Nephron (organoid): ENCODE measurements around the gene PIH1D1.

Source experiments
- H3K27ac Mint-ChIP-seq, 3 experiments: 2 replicates each; pipeline ENCODE4 v1.8.0; 2020; ENCODE audit warnings: mixed read lengths in 3 of 3, mild to moderate bottlenecking in 2 of 3, moderate library complexity in 1 of 3
- H3K27me3 Mint-ChIP-seq: 2 replicates; pipeline ENCODE4 v1.8.0; 2021; ENCODE audit warnings: low read depth, mild to moderate bottlenecking, moderate library complexity, mixed read lengths
- H3K36me3 Mint-ChIP-seq: 2 replicates; pipeline ENCODE4 v1.8.0; 2020; ENCODE audit warnings: low read depth, mixed read lengths
- H3K4me1 Mint-ChIP-seq: 2 replicates; pipeline ENCODE4 v1.8.0; 2020; ENCODE audit warnings: mixed read lengths
- H3K4me3 Mint-ChIP-seq, 3 experiments: 2 replicates each; pipeline ENCODE4 v1.8.0; 2020; ENCODE audit warnings: mild to moderate bottlenecking in 3 of 3, mixed read lengths in 3 of 3, moderate library complexity in 2 of 3
- H3K9me3 Mint-ChIP-seq: 2 replicates; pipeline ENCODE4 v1.8.0; 2020; ENCODE audit warnings: mixed read lengths
- TF ChIP-seq, protein P1 (sequence below), 3 experiments: fragments of 200-600 bp; sonication (generic); IDR thresholded peaks; one replicate each; pipeline ENCODE4 v1.5.0; 2021; ENCODE audit warnings: antibody characterized with exemption in 3 of 3; ENCODE audit not compliant: unreplicated experiment in 3 of 3

PIH1D1 gene

GRCh38 chr19:49403404-49404187, 48.0 kb downstream of the PIH1D1 start:
- Mint-ChIP-seq H3K27ac (peak overlapping the region; percentile 89 to 99 (median 97)), H3K4me3 (peak overlapping the region in 2 of 3 experiments; percentile 27 to 64), H3K9me3 (no peaks in the 10 kb centered on the region), H3K27me3 (peaks cover 9% of the 10 kb centered on the region), H3K4me1 (peaks cover 31% of the 10 kb centered on the region), H3K36me3 (no peaks in the 10 kb centered on the region)
- TF ChIP-seq, protein P1, sequence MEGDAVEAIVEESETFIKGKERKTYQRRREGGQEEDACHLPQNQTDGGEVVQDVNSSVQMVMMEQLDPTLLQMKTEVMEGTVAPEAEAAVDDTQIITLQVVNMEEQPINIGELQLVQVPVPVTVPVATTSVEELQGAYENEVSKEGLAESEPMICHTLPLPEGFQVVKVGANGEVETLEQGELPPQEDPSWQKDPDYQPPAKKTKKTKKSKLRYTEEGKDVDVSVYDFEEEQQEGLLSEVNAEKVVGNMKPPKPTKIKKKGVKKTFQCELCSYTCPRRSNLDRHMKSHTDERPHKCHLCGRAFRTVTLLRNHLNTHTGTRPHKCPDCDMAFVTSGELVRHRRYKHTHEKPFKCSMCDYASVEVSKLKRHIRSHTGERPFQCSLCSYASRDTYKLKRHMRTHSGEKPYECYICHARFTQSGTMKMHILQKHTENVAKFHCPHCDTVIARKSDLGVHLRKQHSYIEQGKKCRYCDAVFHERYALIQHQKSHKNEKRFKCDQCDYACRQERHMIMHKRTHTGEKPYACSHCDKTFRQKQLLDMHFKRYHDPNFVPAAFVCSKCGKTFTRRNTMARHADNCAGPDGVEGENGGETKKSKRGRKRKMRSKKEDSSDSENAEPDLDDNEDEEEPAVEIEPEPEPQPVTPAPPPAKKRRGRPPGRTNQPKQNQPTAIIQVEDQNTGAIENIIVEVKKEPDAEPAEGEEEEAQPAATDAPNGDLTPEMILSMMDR (IDR thresholded peaks at IDR 0.05; ENCODE audit: unreplicated experiment in 3 of 3): no peak

- Mint-ChIP-seq H3K27me3 (peaks cover 3% of the 10 kb centered on the region), H3K36me3 (no peaks in the 10 kb centered on the region), H3K4me3 (no peak overlapping the region), H3K9me3 (no peaks in the 10 kb centered on the region), H3K27ac (no peak overlapping the region), H3K4me1 (peaks cover 42% of the 10 kb centered on the region)
- TF ChIP-seq, protein P1 (IDR thresholded peaks at IDR 0.05; ENCODE audit: unreplicated experiment in 3 of 3): no peak
These were observed 51.6 kb downstream of the PIH1D1 start for GRCh38 chr19:49400029-49400428.

DNA sequence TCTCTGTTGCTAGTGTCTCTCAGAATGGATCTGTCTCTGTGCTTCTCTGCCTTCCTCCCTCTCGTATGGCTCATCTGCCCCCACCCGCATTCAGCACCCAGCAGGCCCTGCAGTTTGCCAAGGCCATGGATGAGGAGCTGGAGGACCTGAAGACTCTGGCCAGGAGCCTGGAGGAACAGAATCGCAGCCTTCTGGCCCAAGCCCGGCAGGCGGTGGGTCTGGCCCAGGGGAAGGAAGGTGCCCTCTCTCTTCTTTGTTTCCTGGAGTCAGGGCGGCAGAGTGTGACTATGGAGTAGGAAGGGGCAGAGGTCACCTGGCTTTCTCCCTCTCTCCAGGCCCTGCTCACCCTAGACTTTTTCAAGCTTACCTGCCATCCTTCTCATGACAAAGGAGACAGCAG, 52.7 kb downstream of the PIH1D1 start:
- Mint-ChIP-seq H3K9me3 (no peaks in the 10 kb centered on the region), H3K36me3 (no peaks in the 10 kb centered on the region), H3K4me1 (peaks cover 32% of the 10 kb centered on the region), H3K4me3 (peak overlapping the region in 1 of 3 experiments; percentile 15), H3K27me3 (peaks cover 4% of the 10 kb centered on the region), H3K27ac (peak overlapping the region; percentile 16 to 51 (median 37))
- TF ChIP-seq, protein P1 (IDR thresholded peaks at IDR 0.05; ENCODE audit: unreplicated experiment in 3 of 3): no peak

GRCh38 chr19:49398001-49398615, 53.5 kb downstream of the PIH1D1 start:
- no peak overlapping the region for H3K4me3 Mint-ChIP-seq
- H3K27me3 Mint-ChIP-seq: peaks cover 8% of the 10 kb centered on the region

GRCh38 chr19:49396738-49397505, 54.7 kb downstream of the PIH1D1 start:
- no peak overlapping the region for H3K27ac Mint-ChIP-seq
- TF ChIP-seq, protein P1 (IDR thresholded peaks at IDR 0.05; ENCODE audit: unreplicated experiment in 3 of 3): no peak
- no peaks in the 10 kb centered on the region for H3K9me3 Mint-ChIP-seq
- peaks cover 28% of the 10 kb centered on the region for H3K4me1 Mint-ChIP-seq
- H3K27me3 Mint-ChIP-seq: peaks cover 11% of the 10 kb centered on the region
- no peaks in the 10 kb centered on the region for H3K36me3 Mint-ChIP-seq
- no peak overlapping the region for H3K4me3 Mint-ChIP-seq

More at GRCh38 chr19:49398001-49398615, 53.5 kb downstream of the PIH1D1 start:
- H3K4me1 Mint-ChIP-seq: peaks cover 25% of the 10 kb centered on the region
- H3K36me3 Mint-ChIP-seq: no peaks in the 10 kb centered on the region
- H3K27ac Mint-ChIP-seq: peak overlapping the region; percentile 16 to 51 (median 37)
- TF ChIP-seq, protein P1 (IDR thresholded peaks at IDR 0.05; ENCODE audit: unreplicated experiment in 3 of 3): no peak
- H3K9me3 Mint-ChIP-seq: no peaks in the 10 kb centered on the region
